ENCODE results near the gene SPIN3.
A peak's percentile ranks its signal among the peaks of the same experiment; 100 is the strongest.
"Not testable (repeated sequence)": the region's sequence is repeated elsewhere in the genome, so short reads cannot be mapped to it uniquely, and the experiment has no call there.

The SPIN3 gene

DNA sequence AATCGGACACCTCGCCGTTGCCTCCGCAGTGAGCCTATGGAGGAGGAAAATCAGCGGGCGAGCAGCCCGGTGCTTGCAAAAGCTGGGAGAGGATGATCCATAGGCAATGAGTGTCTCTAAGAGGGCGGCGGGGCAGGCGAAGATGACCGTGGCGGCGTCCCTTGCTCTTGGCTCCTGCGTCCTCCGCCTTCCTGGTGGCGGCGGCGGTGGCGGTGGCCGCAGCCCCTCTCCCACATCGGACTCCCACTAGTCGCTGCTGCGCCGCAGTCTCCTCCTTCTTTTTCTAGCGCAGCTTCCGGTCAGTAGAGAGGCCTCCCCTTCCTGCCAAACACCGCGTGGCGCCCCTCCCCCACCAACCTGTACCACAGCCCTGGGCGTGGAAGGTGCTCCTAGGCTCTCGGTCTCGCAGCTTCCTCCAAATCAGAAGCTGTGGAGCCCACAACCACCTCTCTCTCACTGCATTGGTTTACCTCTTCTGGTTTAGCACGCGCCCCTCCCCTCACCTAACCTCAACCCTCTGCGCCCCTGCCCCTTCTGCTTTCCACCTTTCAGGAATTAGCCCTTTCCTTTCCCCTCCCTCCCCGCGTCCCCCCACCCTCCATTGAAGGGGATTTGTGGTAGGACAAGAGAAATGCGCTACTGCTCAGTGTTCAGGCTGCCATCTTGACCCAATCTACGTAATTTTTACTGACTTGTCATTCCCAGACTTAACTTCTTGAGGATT, at the start of gene SPIN3:
SPIN3 (minus strand) TSS at position 271 of the 724 bp plus-strand sequence. CDS start 594 bp downstream, outside the sequence.
- peak; percentile 93 for FAIRE-seq
- peak; percentile 36 for DNase-seq (ENCODE audit: insufficient read length, low spot score)

DNA sequence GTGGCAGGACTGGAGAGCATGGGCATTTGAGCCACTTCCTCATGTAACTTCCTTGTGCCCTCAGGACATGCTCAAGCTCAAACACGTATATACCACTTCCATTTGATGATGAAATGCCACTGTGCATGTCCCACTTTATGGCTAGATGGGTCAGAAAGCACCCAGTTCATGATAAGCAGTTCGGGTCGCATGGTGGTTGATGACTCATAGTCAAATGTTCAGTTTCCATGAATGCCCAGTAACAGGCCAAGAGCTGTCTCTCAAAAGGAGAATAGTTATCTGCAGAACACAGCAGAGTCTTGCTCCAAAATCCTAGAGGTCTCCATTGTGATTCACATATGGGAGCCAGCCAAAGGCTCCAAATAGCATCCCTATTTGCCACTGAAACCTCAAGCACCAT, 48.9 kb upstream of the SPIN3 start:
- FAIRE-seq (peak; percentile 28), DNase-seq (ENCODE audit: insufficient read length, low spot score) (no peak)

DNA sequence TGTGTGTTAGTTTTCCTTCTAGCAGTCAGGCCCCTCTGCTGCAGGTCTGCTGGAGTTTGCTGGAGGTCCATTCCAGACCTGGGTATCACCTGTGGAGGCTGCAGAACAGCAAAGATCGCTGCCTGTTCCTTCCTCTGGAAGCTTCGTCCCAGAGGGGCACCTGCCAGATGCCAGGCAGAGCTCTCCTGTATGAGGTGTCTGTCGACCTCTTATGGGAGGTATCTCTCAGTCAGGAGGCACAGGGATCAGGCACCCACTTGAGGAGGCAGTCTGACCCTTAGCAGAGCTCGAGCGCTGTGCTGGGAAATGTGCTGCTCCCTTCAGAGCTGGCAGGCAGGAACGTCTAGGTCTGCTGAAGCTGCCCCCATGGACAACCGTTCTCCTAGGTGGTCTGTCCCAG, 41.9 kb upstream of the SPIN3 start:
- not testable (repeated sequence) for DNase-seq (ENCODE audit: insufficient read length, low spot score); FAIRE-seq

DNA sequence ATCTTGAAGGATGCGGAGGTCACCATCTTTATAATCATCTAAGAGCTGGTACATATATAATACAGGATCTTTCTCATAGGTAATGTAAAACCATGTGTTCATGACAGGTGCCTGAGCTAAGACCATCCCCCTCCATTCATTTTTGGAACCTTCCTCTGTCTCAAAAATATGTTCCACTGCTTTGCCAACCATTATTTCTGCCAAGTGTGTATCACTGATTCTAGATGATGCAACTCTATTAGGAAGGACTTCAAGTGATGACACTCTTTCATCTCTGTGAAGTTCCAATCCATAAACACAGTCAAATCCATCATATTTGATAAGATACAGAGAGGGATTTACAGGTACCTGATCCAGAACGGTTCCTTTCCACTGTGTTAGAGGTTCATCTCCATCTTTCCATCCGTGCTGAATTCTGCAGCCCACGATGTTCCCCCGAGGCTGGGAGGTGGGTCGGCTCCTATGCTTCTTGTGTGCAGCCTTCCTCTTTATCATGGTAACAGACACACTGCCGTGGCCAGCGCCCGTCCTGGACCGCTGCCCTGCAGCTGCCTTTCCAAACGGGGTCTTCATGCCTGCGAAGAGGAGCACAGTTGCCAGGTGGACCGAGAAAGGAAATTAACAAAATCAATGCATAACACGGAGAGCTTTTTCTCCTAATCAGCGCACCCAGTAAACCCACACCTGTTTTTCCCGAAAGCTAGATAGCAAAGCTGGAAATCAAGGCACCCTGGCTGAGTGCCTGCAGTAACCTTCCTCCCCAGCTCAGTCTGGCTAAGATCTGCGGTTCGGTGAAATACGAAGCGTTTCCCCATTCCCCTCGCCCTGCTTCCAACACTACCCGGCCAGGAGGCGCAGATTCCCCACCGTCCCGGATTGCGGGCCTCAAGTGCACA, 718 bp downstream of the SPIN3 start:
- no peak for FAIRE-seq
- DNase-seq (ENCODE audit: insufficient read length, low spot score) = no peak

DNA sequence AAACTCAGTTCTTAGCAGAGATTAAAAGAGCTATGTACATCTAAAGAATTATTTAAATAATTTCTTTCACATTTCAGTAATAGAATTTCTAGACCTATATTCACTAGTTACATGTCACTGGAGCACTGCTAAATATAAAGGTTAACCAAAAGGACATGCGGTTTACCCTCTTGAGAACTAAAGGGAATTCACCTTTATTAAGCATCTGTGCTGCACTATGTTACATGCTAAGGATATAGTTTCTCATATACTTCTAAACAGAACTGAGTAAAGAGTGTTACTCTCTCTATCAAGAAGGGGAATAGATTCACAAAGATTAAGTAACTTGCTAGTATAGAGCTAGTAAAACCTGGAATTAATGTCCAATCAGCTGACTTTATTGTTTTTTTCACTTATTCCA, 7.6 kb downstream of the SPIN3 start:
- FAIRE-seq = peak; percentile 76

DNA sequence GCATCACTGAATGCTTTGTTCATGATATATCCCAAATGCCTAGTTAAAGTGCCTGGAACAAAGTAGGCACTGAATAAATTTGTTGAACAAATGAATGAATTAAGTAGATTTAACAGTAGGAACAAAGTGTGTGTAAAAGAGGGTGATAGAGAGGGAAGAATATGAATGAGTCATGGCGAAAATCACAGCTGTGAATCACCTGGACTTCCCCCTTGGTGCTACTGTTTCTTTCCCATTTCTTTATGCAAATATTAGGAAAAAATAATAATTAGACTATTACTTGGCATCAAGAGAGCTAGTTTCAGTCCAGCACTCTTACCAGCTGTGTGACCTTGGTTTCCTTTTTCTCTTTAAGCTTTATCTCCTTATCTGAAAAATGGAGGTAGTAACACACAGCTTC, 9.2 kb downstream of the SPIN3 start:
- FAIRE-seq (no peak), DNase-seq (ENCODE audit: insufficient read length, low spot score) (no peak)

More for the DNA sequence above, 7.6 kb downstream of the SPIN3 start:
- no peak for DNase-seq (ENCODE audit: insufficient read length, low spot score)

DNA sequence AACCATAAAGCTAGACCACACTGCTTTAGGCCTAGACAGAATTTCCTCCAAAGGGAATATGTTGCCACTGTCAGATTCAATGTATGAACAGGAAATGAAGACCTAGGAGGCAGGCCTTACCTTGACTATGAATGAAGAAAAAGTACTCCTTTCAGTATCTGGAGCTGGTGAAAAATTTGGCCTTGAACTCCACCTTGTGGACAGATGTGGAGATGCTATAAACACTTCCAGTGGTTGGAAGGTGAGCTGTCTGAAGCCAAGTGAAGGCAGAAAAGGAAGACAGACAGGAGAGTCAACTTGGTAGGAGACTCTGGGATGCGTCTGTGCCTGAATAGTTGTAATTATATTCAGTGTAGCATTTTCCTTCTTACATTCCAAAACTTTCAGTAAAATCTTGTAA, 17.2 kb downstream of the SPIN3 start:
- FAIRE-seq (peak; percentile 92), DNase-seq (ENCODE audit: insufficient read length, low spot score) (peak; percentile 10)

DNA sequence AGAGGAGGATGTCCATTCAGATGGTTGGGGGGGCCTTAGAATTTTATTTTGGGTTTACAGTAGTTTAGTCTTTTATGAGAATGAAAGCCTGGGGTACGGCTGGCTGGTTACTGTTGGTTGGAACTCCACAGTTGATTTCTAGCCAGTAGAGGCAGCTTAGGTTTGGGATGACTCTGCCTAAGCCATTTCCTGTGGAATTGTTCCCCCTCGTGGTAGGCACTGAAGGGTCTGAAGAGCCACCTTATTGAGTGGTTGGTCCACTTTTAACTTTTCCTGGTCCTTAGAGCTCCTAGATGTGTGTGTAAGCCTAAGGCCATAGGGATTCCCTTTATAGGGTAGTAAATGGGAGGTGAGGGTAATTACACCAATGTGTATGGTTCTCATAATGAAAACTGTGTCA, 19.7 kb downstream of the SPIN3 start:
- no peak for FAIRE-seq
- no peak for DNase-seq (ENCODE audit: insufficient read length, low spot score)

DNA sequence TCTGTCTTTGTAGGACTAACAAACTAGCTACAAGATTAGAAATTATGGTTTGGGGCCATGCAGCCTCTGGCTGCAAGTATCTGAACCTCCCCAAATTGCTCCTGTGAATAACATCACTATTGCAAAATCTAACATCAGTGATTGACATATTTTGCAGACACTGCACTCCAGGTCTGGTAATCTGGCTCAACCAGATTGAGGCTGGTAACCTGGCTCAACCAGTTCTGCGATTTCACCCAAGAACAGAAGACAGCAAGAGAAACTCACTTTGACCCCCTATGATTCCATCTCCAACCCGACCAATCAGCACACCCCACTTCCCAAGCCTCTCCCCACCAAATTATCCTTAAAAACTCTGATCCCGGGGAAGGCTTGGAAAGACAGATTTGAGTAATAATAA, 20.9 kb downstream of the SPIN3 start:
- FAIRE-seq (no peak), DNase-seq (ENCODE audit: insufficient read length, low spot score) (no peak)

DNA sequence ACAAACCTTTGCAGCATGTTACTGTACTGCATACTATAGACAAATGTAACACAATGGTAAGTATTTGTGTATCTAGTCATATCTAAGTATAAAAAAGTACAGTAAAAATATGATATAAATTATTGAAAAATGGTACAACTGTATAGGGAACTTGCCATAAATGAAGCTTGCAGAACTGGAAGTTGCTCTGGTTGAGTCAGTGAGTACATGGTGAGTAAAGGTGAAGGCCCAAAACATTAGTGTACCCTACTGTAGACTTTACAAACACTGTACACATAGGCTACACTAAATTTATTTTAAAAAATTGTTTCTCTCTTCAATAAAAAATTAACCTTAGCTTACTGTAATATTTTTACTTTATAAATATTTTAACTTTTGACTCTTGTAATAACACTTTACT, 25.8 kb downstream of the SPIN3 start:
- DNase-seq (ENCODE audit: insufficient read length, low spot score) (no peak), FAIRE-seq (no peak)

DNA sequence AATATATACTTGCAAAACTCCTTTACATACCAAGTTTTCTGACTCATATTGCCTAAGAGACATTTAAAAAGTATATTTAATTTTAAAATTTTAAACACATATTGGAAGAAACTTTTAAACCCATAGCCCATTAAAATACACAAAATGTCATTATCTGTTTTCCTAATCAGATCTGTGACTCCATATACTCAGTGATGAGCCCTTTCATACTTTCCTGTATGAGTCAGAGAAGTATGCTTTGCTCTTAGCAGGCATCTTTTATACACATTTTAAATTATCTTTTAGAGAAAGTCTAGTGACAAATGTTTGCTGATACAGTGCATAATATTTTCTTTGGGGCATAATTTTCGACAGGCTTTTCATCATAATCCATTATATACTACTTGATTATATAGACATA, 26.4 kb downstream of the SPIN3 start:
- FAIRE-seq (no peak), DNase-seq (ENCODE audit: insufficient read length, low spot score) (no peak)

DNA sequence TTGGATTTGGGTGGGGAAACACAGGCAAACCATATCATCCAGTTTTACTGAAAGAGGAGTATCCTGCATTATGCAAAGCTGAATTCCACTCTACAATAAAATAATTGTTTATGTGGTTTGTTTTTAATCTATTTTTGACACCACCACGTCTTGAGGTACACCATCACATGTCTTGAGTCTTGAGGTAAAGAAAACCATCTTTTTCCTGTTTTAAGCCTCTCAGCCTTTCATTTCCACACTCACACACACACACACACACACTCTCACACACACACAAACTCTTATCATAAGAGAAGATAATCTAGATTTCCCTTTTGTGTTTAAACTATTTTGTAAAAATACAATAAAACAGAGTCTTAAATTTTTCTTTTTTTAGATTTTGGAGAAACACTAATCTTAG, 32.0 kb downstream of the SPIN3 start:
- DNase-seq (ENCODE audit: insufficient read length, low spot score) = no peak
- FAIRE-seq = no peak

DNA sequence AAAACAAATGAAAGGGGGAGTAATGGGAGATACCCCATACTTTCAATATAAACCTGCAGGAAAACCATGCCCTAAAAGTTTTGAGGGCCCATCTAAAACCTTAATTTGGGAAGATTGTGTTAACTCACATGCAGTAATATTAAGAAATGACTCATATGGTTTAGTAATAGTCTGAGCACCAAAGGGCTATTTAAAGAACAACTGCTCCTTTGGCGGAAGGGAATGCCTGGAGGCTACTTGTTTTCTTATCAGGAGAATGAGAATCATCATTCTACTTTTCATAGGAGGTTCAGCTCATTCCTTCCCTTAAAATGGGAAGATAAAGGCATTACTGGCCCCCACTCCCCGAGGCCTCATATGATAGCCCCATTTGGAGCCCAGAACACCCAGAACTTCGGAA, 47.6 kb downstream of the SPIN3 start:
- FAIRE-seq = no peak

DNA sequence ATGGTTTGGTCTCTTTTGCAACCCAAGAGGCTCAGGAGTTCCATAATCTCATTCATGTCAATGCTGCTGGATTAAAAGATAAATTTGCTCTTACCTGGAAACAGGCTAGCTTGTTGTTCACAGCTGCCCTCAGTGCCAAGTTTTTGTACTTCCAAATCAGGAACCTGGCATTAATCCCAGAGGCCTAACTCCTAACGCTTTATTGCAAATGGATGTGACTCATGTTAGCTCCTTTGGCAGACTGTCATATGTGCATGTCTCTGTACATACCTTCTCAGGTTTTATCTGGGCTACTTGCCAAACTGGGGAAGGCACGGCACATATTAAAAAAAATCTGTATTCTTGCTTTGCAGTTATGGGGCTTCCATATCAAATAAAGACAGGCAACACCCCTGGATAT, 49.1 kb downstream of the SPIN3 start:
- not testable (repeated sequence) for DNase-seq (ENCODE audit: insufficient read length, low spot score); FAIRE-seq

More for the DNA sequence above, 47.6 kb downstream of the SPIN3 start:
- no peak for DNase-seq (ENCODE audit: insufficient read length, low spot score)

DNA sequence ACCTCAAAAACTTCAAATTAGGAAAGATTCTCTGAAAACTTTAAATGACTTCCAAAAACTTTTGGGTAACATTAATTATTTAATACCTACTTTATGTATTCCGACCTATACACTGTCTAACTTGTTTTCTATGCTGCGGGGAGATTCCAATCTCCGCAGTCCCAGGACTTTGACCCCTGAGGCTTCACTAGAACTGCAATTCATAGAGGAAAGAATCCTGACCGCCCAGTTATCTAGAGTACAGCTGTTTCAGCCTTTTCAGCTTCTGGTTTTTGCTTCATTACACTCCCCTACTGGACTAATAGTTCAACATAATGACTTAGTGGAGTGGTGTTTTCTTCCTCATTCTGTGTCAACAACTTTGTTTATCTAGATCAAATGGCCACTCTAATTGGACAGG, 50.1 kb downstream of the SPIN3 start:
- not testable (repeated sequence) for FAIRE-seq; DNase-seq (ENCODE audit: insufficient read length, low spot score)

DNA sequence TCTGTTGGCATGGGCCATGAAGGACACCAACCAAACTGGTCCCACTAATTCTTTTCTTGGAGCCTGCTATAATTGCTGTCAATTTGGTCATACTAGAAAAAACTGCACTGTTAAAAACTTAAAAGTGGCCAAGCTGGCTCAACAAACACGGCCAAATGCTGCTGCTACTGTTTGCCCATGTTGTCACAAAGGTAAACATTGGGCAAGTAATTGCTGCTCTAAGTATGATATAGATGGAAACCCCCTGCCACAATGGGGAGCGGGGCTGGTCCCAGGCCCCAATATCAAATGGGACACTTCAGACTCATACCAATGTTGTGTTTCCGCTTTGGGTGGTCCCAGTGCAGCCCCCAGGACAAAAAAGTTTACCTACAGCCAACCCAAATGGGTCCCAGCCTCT, 52.1 kb downstream of the SPIN3 start:
- DNase-seq (ENCODE audit: insufficient read length, low spot score) = no peak
- no peak for FAIRE-seq

Data from GM19239 (cell line).